A204.1 (cell line): ENCODE results near the gene CD28.

Source experiments
- FAIRE-seq: peaks from 2 replicates; lab custom pipeline; 2012; peaks lifted over from hg19 to GRCh38; lab: Jason Lieb, UNC

The CD28 gene

DNA sequence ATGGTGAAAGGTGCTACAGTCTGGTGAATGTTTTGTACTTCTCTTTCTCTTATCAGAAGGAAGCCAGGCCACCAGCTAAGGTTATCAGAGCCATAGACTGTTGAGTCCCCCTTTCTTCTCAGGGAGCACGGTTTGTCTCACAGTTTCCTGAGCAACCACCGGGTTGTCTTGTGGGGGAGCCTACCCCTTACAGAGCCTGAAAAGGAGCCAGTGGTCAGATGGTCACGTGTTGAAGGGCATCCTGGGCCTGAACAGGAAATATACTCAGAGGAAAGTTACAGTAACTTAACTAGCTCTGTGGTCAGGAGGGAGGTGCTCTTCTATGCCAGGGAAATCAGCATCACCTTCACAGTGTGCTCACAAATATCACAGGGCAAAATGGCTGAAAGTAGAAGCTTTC is 11.6 kb downstream of the CD28 start:
- FAIRE-seq, result no peak

DNA sequence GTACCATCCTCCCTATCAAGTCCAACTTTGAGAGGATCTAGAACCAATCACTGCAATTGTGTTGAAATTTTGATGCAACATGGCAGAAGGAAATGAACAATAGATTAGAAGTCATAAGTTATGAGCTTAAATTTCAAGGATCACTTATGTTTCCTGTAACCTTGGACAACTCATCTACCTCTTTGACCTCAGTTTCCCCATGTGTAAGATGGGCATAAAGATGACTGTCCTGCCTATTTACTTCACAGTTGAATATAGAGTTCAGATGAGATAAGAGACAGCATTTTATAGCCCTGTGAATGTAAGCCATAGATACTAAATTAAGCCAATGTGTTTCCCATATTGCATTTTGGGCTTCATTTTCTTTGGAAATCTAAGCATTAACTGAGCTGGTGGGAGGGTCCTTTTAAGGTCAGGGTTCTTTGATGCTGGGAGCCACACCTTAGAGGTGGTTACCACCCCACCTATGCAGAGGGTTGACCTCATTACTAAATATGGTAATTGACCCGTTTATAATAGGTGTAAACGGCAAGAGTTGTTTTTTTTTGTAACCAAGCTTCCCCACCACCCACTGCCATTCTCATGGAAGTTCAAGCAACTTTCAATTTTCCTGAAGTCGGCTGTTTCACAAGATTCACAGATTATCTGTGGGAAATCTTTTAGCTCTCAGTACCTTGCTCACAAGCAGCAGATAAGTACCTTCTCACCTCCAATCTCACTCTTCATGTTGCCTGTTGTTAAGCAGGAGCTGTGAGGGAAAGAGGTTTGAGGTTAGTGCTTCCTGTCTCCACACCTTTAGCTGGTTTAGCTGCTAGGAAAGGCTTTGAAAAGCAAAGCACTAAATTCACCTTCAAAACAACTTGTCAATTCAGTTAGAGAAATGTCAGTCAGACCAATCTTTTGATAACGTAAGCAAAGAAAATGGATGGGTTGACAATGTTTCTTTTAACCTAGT is 13.3 kb downstream of the CD28 start:
- no peak for FAIRE-seq

DNA sequence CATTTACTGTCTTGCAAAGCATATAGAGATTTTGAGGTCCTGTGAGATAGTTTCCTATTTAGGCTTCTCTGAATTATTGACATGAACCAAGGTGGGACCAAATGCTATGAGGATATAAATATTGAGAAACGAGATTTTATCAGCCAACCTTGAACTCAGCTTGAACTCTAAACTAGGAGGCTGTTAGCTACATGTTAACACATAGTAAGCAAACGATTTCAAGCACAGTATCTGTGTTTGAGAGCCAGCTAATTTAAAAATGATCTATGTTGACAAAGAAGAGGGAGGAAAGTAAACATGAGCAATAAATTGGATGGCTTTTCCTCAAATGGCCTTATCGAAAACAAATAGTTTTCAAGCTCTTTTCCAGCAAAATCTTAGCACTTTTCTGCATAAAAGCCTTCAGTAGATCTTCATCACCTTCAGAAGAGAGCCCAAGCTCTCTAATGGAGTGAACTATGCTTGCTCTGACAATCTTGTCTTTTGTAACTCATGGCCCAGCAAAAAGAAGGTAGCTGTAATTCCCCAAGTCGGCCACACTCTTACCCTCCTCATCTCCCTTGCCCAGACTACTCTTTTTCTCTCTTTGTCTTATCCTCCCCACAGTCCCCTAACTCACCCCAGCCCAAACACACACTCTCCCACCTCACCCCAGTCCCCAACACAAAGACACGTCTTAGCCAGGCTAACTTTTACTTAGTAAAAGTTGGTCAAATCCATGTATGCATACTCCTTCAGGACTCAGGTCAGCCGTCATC is 14.7 kb downstream of the CD28 start:
- FAIRE-seq, result no peak

DNA sequence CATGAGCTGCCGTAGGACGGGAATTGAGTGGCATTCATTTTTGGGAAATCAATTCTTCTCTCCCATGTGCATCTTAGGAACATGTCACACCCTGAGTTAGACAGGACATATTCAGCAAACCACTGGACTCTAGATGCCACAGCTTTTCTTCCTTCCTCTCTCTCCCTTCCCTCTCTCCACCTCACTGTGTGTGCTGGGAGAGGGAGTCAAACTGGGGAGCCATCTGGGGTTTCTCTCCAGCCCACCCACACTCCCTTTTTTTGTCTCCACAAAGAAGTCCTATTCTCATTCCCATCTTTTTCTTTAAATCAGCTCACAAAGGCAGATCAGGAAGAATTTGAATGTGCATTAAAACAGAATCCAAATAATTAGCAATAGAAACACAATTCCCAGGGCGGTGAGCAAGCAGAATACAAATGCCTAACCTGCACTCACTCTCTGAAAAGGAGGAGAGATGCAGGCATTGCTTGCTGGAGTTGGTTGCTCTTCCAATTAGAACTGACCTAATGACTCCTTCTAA is 15.4 kb downstream of the CD28 start:
- FAIRE-seq, result no peak

DNA sequence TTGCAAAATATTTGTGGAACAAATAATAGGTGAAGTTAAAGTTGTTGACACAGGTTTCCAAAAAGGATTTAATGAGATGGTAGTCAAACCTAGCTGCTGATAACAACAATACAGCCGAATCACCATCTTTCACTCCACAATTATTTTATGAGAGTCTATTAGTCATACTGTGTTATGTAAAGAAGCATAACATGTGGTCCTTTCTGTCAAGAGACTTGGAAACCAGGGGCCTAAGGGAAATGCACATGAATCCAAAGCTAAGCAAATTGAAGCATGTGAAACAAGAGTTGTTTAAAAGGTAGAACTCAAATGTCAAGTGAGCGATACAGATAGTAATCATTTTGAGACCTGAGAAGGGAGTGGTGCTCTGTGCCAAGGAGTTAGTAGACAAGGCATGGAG is 16.0 kb downstream of the CD28 start:
- FAIRE-seq, result no peak

DNA sequence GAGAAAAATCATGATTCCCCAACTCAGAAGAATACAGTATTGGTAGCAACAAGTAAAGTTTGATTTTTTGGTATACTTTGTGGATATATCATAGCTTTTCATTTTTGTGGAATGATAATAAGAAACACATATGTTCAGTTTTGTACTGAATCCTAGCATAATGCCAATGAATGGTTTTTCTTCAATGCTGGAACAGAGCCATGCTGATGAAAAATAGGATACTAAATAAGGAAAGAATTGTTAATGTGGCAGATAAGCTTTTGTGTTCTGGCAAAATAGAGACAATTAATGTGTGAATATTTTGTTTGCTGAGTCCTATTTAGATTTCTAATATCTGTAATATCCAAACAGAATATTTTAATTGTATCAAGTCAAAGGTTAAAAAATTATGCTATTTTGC is 21.9 kb downstream of the CD28 start:
- FAIRE-seq, result no peak

DNA sequence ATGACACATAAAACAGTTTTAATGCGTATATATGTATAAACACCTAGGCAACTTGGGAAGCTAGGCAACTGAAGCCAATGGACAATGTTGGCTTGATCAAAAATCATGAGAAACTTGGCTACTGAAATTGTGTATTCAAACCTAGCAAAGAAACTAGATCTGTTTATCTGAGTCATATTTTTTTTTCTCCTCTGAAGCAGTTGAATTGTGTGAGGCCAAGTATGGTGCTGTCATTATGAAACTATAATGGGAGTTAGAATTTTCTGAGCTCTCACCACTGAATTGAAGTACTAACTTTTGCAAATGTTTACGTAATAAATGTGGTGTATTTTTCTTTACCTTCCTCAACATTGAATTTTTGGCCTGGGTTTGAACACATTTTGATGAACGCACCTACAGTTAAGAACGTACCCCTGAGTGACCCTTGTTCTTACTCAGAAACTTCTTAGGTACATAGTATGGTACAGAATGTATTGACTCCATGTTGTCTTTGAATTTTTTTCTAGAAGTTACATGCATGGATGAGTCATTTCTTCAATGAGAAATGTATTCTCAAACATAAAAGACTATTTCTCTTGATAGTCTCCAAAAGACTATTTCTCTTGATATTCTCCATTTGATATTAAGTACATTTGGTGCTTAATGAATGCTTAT is 23.8 kb downstream of the CD28 start:
- no peak for FAIRE-seq

DNA sequence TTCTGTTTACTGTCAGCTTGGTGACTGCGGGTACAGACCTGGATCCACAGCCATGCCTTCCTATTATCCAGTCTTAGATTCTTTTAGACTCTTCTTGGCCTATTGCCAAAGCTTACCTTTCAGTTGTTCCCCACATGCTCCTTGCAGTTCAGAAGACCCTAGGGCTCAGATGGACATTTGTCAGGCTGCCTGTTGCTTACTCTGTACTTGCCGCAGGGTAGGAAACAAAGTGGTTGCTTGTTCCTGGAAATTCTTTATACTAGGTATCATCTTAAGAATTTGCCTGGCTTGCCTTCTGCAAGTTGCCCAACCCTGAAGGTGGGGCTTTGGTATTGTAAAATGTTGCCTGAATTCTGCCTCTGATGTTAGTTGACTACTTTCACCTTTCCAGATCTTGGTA is 24.4 kb downstream of the CD28 start:
- FAIRE-seq, result no peak

DNA sequence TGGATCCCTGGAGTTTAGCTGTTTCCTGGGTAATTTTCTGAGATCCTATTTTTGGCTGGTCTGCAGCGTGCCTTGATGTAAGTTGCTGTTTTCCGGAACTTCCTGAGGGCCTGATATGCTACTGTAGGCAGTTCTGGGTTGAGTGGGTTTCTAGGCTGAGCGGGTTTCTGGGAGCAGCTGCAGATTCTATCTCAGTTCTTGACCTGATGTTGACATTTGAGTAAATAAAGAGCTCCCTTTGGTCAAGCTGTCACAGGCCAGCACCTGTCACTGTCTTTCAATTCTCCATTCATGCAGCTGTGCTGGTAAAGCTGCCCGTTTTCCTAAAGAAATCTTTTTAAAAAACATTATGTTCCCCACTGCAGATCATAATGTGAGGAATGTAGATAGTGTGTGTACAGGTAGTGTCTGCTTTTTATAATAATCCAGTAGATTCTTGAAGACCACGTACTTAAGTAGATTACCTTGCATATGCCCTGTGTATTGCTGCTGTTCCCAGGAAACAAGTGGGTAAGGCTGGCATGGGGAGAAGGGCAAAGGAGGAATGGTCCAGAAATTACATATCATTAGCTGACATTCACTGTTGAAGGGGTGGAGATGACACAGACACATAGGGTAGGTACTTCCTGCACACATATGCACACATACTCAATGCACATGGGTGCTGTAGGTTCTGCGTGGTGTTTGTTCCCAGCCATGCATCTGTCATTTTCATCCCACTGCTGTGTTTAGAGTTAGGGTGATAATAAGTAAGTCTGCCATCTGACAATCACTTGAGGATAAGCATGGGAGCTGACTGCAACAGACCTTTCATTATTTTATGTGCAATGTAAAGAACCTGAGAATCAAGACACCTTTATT is 25.9 kb downstream of the CD28 start:
- no peak for FAIRE-seq

DNA sequence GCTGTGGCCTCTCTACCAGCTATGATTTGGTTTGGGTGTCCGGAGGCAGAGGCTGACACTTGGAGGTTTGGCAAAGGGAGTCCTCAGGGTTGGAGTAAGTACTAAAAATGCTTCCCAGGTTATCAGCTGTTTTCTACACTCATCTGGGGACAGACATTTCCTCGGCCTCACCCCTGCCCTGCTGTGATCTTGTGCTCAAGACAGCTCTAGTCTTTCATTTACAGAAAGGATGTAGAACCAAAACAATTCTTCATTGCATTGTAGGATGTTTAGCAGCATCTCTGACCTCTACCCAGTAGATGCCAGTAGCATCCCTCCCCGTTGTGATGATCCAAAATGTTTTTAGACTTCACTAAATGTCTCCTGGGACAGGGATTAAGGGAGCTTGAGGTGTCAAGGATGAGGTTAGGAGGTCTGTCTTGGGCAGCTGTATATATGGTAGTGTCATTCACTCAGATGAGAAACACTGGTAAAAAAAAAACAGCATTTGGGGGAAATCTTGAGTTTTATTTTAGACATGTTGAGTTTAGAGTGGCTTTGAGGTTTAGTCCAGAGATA is 26.6 kb downstream of the CD28 start:
- FAIRE-seq, result no peak

DNA sequence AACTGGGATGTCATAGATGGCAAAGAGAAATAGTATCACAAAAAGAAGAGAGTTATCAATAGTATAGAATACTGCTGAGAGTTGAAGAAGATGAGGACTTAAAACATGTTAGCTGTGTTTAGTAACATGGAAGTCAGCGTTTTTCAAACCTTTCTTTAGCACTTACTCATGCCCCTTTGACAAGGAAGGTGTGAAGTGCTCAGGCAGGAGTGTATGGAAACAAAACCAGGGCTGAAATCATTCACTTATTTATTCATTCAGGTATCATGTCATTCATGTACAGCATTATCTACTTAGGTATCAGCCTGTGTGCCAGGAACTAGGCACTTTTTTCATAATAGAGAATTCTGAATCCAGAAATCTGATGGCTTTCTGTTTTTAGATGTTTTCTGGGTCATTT is 27.2 kb downstream of the CD28 start:
- no peak for FAIRE-seq

DNA sequence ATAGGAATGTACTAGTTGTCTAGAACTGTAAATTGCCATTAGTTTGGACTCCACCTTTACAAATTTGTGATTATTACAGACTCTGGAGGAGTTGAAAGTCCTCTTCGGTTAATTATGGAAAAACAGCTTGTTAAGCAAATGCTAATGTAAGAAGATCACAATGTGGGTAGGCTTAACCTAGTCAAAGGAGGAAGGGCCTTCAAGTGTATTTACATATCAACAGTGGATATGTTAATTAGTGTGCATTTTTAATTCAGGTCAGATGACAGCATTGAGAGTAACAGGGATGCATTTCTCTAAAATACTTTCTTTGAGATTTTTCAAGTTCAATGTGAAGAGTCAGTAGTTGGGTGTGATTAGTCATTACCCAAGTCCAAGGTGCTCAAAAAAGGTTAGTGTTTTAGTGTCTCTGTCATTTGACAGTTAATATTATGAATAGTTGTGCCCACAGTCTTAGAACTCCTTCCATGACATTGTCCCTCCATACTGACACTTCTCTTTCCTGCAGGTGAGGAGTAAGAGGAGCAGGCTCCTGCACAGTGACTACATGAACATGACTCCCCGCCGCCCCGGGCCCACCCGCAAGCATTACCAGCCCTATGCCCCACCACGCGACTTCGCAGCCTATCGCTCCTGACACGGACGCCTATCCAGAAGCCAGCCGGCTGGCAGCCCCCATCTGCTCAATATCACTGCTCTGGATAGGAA is 28.0 kb downstream of the CD28 start:
- FAIRE-seq, result no peak

DNA sequence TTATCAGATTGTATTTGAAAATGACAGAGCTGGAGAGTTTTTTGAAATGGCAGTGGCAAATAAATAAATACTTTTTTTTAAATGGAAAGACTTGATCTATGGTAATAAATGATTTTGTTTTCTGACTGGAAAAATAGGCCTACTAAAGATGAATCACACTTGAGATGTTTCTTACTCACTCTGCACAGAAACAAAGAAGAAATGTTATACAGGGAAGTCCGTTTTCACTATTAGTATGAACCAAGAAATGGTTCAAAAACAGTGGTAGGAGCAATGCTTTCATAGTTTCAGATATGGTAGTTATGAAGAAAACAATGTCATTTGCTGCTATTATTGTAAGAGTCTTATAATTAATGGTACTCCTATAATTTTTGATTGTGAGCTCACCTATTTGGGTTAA is 30.9 kb downstream of the CD28 start:
- no peak for FAIRE-seq

DNA sequence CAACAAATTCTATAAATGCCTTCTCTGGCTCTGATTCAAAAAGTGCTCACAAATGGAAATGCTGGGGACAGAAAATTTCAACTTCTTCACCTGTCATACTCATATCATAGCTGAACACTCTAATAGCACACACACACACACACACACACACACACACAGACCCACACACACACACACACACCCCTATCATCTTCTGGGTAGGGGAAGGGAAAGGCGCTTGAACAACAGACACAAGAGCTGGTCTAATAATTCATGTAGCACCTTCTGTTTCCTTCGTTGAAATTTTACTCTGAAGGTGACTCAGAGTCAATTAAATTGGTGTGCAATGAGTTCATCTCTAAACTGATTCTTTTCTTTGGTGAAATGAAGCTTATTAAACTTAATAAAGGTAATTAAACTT is 32.9 kb downstream of the CD28 start:
- FAIRE-seq, result no peak

DNA sequence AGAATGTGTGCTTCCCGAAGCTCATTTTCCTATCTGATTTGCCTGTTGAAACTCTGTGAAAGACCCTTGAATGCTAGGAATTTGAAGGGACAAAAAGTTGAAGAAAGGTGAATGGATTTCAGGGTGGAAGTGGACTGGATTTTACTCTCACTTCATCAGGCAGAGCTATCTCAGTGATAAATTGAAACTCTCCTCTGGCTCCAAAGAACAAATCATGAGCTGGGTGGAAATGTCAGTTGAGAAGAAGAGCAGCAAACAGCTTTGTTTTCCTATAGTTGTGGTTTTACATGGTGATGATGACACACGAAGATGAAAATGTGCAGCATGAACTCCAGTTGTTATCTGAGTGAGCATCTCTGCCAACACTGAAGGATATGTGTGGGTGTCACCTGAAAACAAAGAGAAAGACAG is 34.4 kb downstream of the CD28 start:
- no peak for FAIRE-seq

DNA sequence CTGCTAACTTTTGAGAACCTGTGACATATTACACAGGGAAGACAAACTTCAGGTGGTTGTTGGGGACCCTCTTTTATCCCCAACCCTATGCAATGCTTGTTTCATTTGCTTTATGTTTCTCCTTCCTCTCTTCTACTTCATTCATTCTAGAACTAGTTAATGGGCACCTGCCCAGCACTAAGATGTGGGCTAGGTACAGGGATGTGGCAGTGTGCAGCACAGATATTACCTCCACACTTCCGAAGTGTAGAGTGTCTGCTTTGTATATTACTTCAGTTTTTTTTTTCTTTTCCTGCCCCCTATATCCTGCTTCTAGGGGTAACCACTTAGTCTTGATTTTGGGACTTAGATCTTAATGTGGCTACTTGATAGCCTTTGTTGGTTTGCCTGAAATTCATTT is 35.1 kb downstream of the CD28 start:
- FAIRE-seq, result no peak

DNA sequence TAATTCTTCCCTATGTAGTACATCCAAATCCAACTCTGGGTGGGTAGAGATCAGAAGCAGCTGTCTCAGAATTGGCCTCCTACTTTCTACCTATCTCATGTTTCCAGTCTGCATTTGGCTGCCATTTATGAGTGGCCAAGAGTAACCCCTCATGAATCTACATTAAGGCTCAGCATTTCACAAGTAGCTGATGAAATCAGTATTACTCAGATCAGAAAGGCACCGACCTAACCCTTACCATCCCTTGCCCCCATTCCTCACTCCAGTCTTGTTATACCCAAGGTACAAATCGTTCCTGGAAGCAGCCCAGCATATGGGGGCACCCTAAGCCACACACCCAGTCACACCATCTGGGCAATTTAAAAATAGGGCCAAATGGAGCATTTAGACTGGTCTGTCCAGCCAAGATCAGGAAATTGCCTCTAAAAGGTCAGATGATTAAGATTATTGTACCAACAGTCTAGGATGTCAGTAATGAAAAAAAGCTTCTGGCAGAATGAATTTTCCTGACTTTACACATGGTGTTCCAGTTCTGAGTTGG is 37.1 kb downstream of the CD28 start:
- FAIRE-seq, result no peak

DNA sequence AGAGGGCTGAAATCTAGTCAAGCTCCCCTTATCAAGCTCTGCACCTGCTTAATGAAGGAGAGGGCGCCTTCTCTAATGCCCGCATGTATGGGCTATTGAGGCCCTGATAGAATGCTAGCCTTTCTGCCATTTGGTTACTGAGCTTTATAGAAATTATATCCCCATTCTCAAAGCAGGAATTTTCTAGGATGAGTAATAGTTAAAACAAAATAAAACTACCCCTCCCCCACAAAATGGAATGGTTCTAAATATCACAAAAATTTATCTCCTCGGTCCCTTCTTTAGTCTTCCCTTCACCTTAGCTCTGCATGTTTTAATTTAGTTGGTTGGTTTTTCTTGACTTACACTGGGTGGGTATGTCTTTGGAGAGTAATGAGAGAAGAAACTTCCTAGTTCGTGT is 37.7 kb downstream of the CD28 start:
- no peak for FAIRE-seq

DNA sequence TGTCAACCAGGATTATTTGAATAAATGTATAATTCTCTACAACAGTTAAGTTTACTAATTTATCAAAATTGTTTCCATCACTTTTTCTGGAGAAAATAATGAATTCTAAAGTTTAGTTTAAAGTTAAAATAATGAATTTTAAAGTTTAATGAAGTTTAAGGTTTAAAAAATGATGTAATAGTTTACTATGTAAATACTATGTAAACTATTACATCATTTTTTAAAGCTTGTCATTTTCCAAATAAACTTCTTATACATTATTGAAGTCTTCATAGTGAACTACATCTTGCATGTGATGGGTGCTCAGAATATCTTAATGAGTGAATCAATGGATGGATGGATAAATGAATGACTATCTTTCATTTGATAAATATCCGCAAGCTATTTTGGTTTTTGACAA is 38.8 kb downstream of the CD28 start:
- FAIRE-seq, result peak; percentile 88

DNA sequence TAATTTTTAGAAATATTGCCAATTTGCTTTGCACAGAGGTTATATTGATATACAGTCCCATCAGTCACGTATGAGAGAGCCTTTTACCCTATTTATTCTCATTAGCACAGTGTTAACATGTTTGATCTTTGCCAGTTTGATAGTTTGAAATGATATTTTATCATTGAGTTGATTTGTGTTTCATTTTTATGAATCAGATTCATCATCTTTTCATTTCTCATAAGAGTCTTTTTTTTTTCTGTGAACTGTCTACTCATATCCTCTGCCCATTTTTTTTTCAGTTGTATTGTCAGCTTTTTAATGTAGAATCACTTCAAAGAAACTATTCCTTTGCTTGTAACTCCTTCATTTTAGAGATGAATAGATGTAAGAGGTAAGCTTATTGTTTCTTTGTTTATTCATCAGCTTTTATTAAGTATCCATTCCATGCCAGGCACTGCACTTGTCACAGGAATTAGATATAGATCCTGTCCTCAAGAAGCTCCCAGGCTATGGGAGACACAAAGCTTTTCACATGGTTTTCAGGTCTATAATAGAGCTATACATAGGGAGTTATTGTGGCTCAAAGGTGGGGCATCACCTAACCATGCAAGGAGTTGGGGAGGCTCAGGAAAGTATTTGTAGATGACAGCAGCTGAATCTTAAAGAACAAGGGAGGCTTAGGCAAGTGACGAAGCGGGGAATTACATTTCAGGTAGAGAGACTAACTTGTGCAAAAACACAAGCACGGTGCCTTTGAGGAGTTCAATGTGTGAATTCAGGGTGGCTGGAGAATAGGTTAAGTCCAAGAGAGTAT is 42.1 kb downstream of the CD28 start:
- no peak for FAIRE-seq
